Upper lobe of left lung (tissue), 6 donors: Measurements from ENCODE around the gene B9D1. TPM values are rescaled to one million over a fixed set of nuclear protein-coding genes. Genes with fewer than 3 reads are reported as not detected.

ENCODE experiments used
- ATAC-seq, 2 donors: fragments of 200-7000 bp; cut with Tn5 transposase; one replicate each; pipeline ENCODE4 v1.9.1; 2022; ENCODE audit warnings: mild to moderate bottlenecking in 2 of 2, moderate library complexity in 2 of 2; ENCODE audit not compliant: low FRiP score in 2 of 2
- DNase-seq, 2 donors: peaks; one replicate each; pipeline ENCODE4 v3.0.0-alpha.2; 2019 to 2020
- H3K27ac ChIP-seq, 4 donors: fragments of 200-600 bp; sonication (generic); one replicate each; pipeline ENCODE4 v1.5.1; 2016 to 2019
- H3K27me3 ChIP-seq, 4 donors: fragments of 200-600 bp; sonication (generic); one replicate each; pipeline ENCODE4 v1.5.1; 2017 to 2019
- H3K36me3 ChIP-seq, 4 donors: fragments of 200-600 bp; sonication (generic); one replicate each; pipeline ENCODE4 v1.5.1; 2016 to 2019
- H3K4me1 ChIP-seq, 4 donors: fragments of 200-600 bp; sonication (generic); one replicate each; pipeline ENCODE4 v1.5.1; 2018 to 2019
- H3K4me3 ChIP-seq, 4 donors: fragments of 200-600 bp; sonication (generic); one replicate each; pipeline ENCODE4 v1.5.1; 2017 to 2019; ENCODE audit warnings: mild to moderate bottlenecking in 2 of 4, moderate library complexity in 1 of 4
- H3K9me3 ChIP-seq, 4 donors: fragments of 200-600 bp; sonication (generic); one replicate each; pipeline ENCODE4 v1.5.1; 2018 to 2019
- EP300 ChIP-seq, 4 donors: sonication (generic); formaldehyde crosslinking; IDR thresholded peaks; one replicate each; pipeline ENCODE4 v1.5.1; 2017; ENCODE audit warnings: antibody characterized with exemption in 4 of 4, control low read depth in 2 of 4
- POLR2A ChIP-seq, 4 donors: fragments of 450-650 bp; IDR thresholded peaks; one replicate each; pipeline ENCODE4 v1.5.1; 2016 to 2017; ENCODE audit warnings: antibody characterized with exemption in 4 of 4, mild to moderate bottlenecking in 2 of 4
- POLR2AphosphoS5 ChIP-seq, 2 donors: sonication (generic); formaldehyde crosslinking; IDR thresholded peaks; one replicate each; pipeline ENCODE4 v1.5.1; 2017; ENCODE audit warnings: antibody characterized with exemption in 2 of 2
- WGBS, 2 donors: methylation state at CpG; one replicate each; pipeline ENCODE4 v1.1.5; 2017 to 2018; 5-methylcytosine and 5-hydroxymethylcytosine counted together
- total RNA-seq, 6 donors: library from RNA; depleted of rRNA in 4 of 6; stranded (reverse); fragments of >200 nt in 4 of 6; gene quantifications; one replicate each; pipeline versions ENCODE4 v1.1.0 to v1.2.1, GENCODE V29; 2016 to 2021
- TF ChIP-seq, protein P1 (sequence below), 6 experiments: fragments of 450-650 bp in 4 of 6; fragments of 200-600 bp in 2 of 6; sonication (generic) in 2 of 6; IDR thresholded peaks; one replicate each; pipeline ENCODE4 v1.5.1; 2016 to 2019; ENCODE audit warnings: antibody characterized with exemption in 6 of 6
- donor health status: DM: no; HTN: no; CAD: no; lungs with moderate emphysema.
- donor health status: DM: no; HTN: yes; CAD: no; lungs with severe emphysema.

The B9D1 gene
- total RNA-seq, 6 donors from 2014 or later, result 11.7 to 52.4 (median 17.5) TPM

DNA sequence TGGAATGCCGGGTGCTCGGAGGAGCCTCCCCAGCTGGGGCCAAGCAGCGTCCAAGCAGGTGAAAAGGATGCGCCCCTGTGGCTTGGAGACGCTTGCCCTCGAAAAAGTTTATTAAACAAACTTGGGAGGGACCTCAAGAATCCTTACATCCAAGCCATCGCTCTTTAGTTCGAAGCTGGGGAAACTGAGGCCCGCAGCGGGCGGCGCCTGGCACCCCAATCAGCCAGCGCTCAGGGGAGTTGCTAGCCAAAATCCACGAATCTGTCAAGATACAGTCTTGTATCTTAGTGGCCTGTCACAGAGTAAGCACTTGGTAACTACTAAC is 553 bp upstream of the B9D1 start:
- no peaks in the 10 kb centered on the region for H3K27me3 ChIP-seq
- no peaks in the 10 kb centered on the region for H3K9me3 ChIP-seq
- H3K36me3 ChIP-seq, result no peaks in the 10 kb centered on the region
- no peak for TF ChIP-seq EP300 (IDR thresholded peaks at IDR 0.05)
- TF ChIP-seq POLR2A (IDR thresholded peaks at IDR 0.05), result no peak
- TF ChIP-seq, protein P1, sequence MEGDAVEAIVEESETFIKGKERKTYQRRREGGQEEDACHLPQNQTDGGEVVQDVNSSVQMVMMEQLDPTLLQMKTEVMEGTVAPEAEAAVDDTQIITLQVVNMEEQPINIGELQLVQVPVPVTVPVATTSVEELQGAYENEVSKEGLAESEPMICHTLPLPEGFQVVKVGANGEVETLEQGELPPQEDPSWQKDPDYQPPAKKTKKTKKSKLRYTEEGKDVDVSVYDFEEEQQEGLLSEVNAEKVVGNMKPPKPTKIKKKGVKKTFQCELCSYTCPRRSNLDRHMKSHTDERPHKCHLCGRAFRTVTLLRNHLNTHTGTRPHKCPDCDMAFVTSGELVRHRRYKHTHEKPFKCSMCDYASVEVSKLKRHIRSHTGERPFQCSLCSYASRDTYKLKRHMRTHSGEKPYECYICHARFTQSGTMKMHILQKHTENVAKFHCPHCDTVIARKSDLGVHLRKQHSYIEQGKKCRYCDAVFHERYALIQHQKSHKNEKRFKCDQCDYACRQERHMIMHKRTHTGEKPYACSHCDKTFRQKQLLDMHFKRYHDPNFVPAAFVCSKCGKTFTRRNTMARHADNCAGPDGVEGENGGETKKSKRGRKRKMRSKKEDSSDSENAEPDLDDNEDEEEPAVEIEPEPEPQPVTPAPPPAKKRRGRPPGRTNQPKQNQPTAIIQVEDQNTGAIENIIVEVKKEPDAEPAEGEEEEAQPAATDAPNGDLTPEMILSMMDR (IDR thresholded peaks at IDR 0.05), result peak in 1 of 6 experiments; percentile 4
- DNase-seq (no peak), ATAC-seq (no peak)
- peak overlapping the region in 3 of 4 donors; percentile 59 to 85 (median 76) for H3K4me3 ChIP-seq
- H3K4me1 ChIP-seq, result peaks cover 11 to 16% (median 13%) of the 10 kb centered on the region in 4 donors
- WGBS, 2 donors, result 20 to 28% methylated on average over 5 to 14 of the region's 14 CpGs
- H3K27ac ChIP-seq, result peak overlapping the region; percentile 77 to 90 (median 83)

DNA sequence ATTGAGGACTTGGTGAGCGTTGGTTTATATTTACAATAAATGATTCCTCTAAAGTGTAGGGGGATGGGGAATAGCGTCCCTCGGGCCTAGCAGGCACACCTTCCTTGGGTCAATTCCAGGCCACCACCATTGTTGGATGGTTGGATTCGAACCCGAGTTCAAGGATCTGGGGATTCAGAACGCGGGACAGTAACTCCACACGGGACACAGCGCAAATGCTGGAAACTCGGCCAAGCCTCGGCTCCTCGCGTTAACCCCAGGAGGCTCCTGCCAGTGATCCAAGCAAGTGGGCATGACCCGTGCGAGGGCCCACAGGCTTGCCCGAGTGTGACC is 613 bp downstream of the B9D1 start:
- 28 to 31% methylated on average over 11 to 14 of the region's 16 CpGs for WGBS, 2 donors
- Histone ChIP-seq H3K4me1 (peaks cover 11 to 16% (median 13%) of the 10 kb centered on the region in 4 donors), H3K36me3 (peaks cover 0 to 3% (median 0%) of the 10 kb centered on the region in 4 donors), H3K27me3 (no peaks in the 10 kb centered on the region), H3K27ac (peak overlapping the region; percentile 77 to 90 (median 83)), H3K4me3 (peak overlapping the region; percentile 59 to 87 (median 80)), H3K9me3 (no peaks in the 10 kb centered on the region)
- DNase-seq (no peak), ATAC-seq (no peak)
- TF ChIP-seq POLR2AphosphoS5 (IDR thresholded peaks at IDR 0.05) (no peak), POLR2A (IDR thresholded peaks at IDR 0.05) (no peak), EP300 (IDR thresholded peaks at IDR 0.05) (no peak)
- TF ChIP-seq, protein P1 (IDR thresholded peaks at IDR 0.05), result no peak

DNA sequence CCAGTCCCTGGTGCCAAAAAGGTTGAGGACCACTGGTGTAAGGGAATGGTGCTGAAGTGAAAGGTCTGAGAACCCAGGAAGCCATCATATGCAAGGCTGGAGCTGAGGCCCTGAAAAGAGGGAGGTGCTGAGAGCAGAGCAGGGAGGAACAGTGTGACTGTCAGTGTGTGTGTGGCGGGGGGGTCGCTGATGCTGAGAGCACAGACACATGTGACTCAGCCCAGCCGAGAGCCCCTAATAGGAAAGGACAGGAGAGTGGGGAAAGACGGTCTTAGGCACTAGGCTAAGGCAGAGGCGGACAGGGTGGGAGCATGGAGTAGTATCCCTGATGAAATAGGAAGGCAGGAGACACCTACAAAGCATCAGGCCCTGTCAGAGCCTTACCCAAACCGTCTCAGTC is 1.2 kb downstream of the B9D1 start:
- H3K4me1 ChIP-seq, result peaks cover 11 to 16% (median 13%) of the 10 kb centered on the region in 4 donors
- DNase-seq, result no peak
- ATAC-seq, result no peak
- H3K27me3 ChIP-seq, result no peaks in the 10 kb centered on the region
- H3K36me3 ChIP-seq, result peaks cover 0 to 3% (median 0%) of the 10 kb centered on the region in 4 donors
- WGBS, 2 donors, result 81% methylated on average over 6 of the region's 6 CpGs
- TF ChIP-seq POLR2AphosphoS5 (IDR thresholded peaks at IDR 0.05) (no peak), POLR2A (IDR thresholded peaks at IDR 0.05) (no peak), EP300 (IDR thresholded peaks at IDR 0.05) (no peak)
- TF ChIP-seq, protein P1 (IDR thresholded peaks at IDR 0.05), result no peak
- H3K9me3 ChIP-seq, result no peaks in the 10 kb centered on the region
- no peak overlapping the region for H3K4me3 ChIP-seq
- H3K27ac ChIP-seq, result no peak overlapping the region

DNA sequence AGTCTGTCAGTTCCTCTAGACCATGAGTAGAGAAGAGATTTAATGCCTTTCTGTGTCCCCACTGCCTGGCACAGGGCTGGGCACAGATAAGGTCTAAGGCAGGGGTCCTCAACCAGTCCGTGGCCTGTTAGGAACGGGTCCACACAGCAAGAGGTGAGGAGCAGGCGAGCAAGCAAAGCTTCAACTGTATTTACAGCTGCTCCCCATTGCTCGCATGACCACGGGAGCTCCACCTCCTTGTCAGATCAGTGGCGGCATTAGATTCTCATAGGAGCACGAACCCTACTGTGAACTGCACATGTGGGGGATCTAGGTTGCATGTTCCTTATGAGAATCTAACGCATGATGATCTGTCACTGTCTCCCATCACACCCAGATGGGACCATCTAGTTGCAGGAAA is 1.8 kb downstream of the B9D1 start:
- H3K27me3 ChIP-seq, result no peaks in the 10 kb centered on the region
- H3K36me3 ChIP-seq, result peaks cover 0 to 3% (median 0%) of the 10 kb centered on the region in 4 donors
- 90 to 91% methylated on average over 8 of the region's 8 CpGs for WGBS, 2 donors
- no peak for DNase-seq
- no peak for ATAC-seq
- no peak overlapping the region for H3K27ac ChIP-seq
- H3K4me1 ChIP-seq, result peaks cover 11 to 16% (median 13%) of the 10 kb centered on the region in 4 donors
- H3K9me3 ChIP-seq, result no peaks in the 10 kb centered on the region
- TF ChIP-seq POLR2A (IDR thresholded peaks at IDR 0.05) (no peak), EP300 (IDR thresholded peaks at IDR 0.05) (no peak), POLR2AphosphoS5 (IDR thresholded peaks at IDR 0.05) (no peak)
- TF ChIP-seq, protein P1 (IDR thresholded peaks at IDR 0.05), result no peak
- H3K4me3 ChIP-seq, result no peak overlapping the region

DNA sequence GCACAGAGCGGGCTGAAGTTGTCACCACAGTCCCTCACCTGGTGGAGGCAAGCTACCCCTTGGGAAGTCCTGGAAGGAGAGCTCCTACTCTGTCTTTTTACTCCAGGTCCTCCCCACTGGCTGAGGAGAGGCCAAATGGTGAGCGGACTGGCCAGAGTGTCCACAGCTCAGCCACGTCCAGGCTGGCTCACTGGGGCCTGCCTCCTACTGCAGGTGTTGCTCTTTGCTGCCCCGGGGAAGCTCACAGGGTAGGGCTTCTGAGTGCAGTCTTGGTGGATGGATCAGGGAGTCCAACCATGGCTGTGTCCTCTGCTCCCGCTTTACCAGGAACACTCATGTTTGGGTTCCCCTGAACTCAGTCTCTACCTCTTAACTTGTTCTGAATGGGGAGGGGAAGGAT is 2.7 kb downstream of the B9D1 start:
- H3K27me3 ChIP-seq, result no peaks in the 10 kb centered on the region
- H3K9me3 ChIP-seq, result no peaks in the 10 kb centered on the region
- H3K4me1 ChIP-seq, result peaks cover 11 to 16% (median 13%) of the 10 kb centered on the region in 4 donors
- ATAC-seq, result no peak
- no peak for TF ChIP-seq POLR2A (IDR thresholded peaks at IDR 0.05)
- TF ChIP-seq, protein P1 (IDR thresholded peaks at IDR 0.05), result no peak
- no peak for TF ChIP-seq POLR2AphosphoS5 (IDR thresholded peaks at IDR 0.05)
- no peak for TF ChIP-seq EP300 (IDR thresholded peaks at IDR 0.05)
- no peak for DNase-seq
- peaks cover 0 to 3% (median 0%) of the 10 kb centered on the region in 4 donors for H3K36me3 ChIP-seq
- H3K4me3 ChIP-seq, result no peak overlapping the region
- WGBS, 2 donors, result 91 to 97% methylated on average over 3 to 5 of the region's 5 CpGs
- H3K27ac ChIP-seq, result no peak overlapping the region
